Stimulated activated CD8-positive, alpha-beta memory T cell treated with anti-CD3 and anti-CD28 coated beads, Interleukin-15, amount 100 ng/mL, for 1 hour (primary cell): ENCODE results near the gene SNTG2.

Experiments
- DNase-seq: peaks from one replicate; pipeline ENCODE4 v3.0.0-alpha.2; 2020; ENCODE audit warnings: low read depth

The SNTG2 gene

GRCh38 chr2:1002350-1002749 is 51.7 kb downstream of the SNTG2 start:
- DNase-seq: no peak

GRCh38 chr2:1004398-1004797 is 53.7 kb downstream of the SNTG2 start:
- no peak for DNase-seq

GRCh38 chr2:1010415-1010930 is 59.8 kb downstream of the SNTG2 start:
- no peak for DNase-seq

GRCh38 chr2:1011006-1011405 is 60.4 kb downstream of the SNTG2 start:
- DNase-seq: no peak

GRCh38 chr2:1011985-1012384 is 61.3 kb downstream of the SNTG2 start:
- no peak for DNase-seq

GRCh38 chr2:1014802-1015201 is 64.2 kb downstream of the SNTG2 start:
- no peak for DNase-seq

- no peak for DNase-seq
Measured at GRCh38 chr2:1016500-1016899, 65.9 kb downstream of the SNTG2 start.

GRCh38 chr2:1017827-1018226 is 67.2 kb downstream of the SNTG2 start:
- DNase-seq: no peak

GRCh38 chr2:1020206-1020605 is 69.6 kb downstream of the SNTG2 start:
- no peak for DNase-seq

GRCh38 chr2:1022178-1022577 is 71.5 kb downstream of the SNTG2 start:
- DNase-seq: no peak

GRCh38 chr2:1024981-1025380 is 74.3 kb downstream of the SNTG2 start:
- DNase-seq: no peak

- no peak for DNase-seq
Measured at GRCh38 chr2:1026141-1026540, 75.5 kb downstream of the SNTG2 start.

- no peak for DNase-seq
Measured at GRCh38 chr2:1028831-1029230, 78.2 kb downstream of the SNTG2 start.

GRCh38 chr2:1032030-1032429 is 81.4 kb downstream of the SNTG2 start:
- no peak for DNase-seq

- DNase-seq: no peak
Measured at GRCh38 chr2:1033069-1033468, 82.4 kb downstream of the SNTG2 start.

- no peak for DNase-seq
Measured at GRCh38 chr2:1037066-1037465, 86.4 kb downstream of the SNTG2 start.

- DNase-seq: no peak
Measured at GRCh38 chr2:1039549-1039948, 88.9 kb downstream of the SNTG2 start.

GRCh38 chr2:1041012-1041805 is 90.6 kb downstream of the SNTG2 start:
- DNase-seq: no peak

- no peak for DNase-seq
Measured at GRCh38 chr2:1045109-1045508, 94.5 kb downstream of the SNTG2 start.

- no peak for DNase-seq
Measured at GRCh38 chr2:1046067-1046466, 95.4 kb downstream of the SNTG2 start.

- no peak for DNase-seq
Measured at GRCh38 chr2:1047485-1047884, 96.8 kb downstream of the SNTG2 start.

- DNase-seq: no peak
Measured at GRCh38 chr2:1049691-1050090, 99.0 kb downstream of the SNTG2 start.

- no peak for DNase-seq
Measured at GRCh38 chr2:1051075-1051474, 100.4 kb downstream of the SNTG2 start.

- no peak for DNase-seq
Measured at GRCh38 chr2:1052771-1053191, 102.1 kb downstream of the SNTG2 start.
